Iris pigment epithelial cell (primary cell): ENCODE data around the gene CD27.
"Not testable (repeated sequence)": the region's sequence is repeated elsewhere in the genome, so short reads cannot be mapped to it uniquely, and the experiment has no call there.

ENCODE experiments used
- DNase-seq: peaks from one replicate; pipeline ENCODE4 v3.0.0-alpha.2; 2011; ENCODE audit warnings: low read depth

Gene CD27

DNA sequence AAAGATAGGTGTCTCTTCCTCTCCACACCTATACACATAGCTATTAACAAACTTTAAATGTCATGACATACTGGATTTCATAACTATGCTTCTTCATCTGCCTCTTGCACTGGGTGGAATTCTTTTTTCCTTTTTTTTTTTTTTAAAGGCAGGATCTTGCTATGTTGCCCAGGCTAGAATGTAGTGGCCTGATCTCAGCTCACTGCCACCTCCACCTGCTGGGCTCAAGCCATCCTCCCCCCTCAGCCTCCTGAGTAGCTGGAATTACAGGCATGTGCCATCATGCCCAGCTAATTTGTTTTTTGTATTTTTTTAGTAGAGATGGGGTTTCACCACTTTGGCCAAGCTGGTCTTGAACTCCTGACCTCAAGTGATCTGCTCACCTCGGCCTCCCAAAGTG, 43.5 kb downstream of the CD27 start:
- DNase-seq, result no peak

DNA sequence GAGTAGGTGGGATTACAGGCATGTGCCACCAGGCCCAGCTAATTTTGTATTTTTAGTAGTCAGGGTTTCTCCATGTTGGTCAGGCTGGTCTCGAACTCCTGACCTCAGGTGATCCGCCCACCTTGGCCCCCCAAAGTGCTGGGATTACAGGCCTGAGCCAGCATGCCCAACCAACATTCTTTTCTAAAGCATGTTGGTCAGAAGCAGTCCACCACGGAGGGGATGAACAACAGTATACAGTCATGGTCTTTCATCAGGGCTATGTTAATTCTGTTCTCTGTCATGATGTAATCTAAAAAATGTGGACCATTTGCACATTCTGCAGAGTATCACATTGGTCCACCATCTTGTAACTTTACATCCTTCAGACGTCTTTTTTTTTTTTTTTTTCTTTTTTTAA, 44.7 kb downstream of the CD27 start:
- DNase-seq, result peak; percentile 29

DNA sequence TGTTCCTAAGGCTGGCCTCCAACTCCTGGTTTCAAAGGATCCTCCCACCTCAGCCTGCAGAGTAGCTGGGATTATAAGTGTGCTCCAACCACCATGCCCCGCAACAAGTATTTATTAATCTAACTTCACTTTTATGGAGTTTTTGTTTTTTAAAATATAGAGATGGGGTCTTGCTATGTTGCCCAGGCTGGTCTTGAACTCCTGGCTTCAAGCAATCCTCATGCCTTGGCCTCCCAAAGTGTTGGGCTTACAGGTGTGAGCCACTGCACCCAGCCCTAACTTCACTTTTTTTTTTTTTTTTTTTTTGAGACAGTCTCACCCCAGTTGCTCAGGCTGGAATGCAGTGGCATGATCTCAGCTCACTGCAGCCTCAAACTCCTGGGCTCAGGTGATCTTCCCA, 45.9 kb downstream of the CD27 start:
- DNase-seq, result not testable (repeated sequence)

DNA sequence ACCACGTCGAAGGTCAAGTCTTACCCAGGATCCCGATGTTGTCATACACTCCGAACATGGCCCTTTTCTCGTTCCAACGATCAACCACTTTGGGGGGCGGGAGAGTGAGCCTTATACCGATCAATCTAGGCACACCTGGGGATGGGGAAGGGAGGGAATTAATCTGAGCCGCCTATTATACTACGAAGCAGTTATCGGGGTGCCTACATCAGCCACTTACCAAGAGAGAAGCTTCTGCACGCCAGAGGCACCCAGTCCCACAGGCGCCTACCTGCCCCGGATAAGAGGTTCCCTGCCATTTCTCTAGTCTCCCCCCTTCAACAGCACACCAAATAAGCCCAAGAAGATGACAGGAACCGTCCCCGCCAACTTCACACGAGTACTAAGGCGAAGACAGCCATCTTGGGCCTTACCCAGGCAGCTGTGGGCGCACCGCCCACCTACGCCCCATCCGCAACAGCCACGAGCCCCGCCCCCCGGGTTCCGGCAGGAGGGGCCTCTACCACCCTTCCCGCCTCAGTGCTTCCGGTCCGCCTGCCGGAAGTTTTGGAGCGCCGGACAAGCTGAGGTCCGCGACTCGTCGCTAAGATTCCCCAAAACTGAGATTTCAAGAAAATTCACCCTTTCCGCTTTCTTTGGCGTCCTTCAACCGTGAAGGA, 48.2 kb downstream of the CD27 start, which contains the start of gene MRPL51:
Gene MRPL51 (minus strand): TSS at position 425 of the 659 bp plus-strand sequence. CDS start 126 bp downstream, at position 299.
- DNase-seq, result peak; percentile 97

DNA sequence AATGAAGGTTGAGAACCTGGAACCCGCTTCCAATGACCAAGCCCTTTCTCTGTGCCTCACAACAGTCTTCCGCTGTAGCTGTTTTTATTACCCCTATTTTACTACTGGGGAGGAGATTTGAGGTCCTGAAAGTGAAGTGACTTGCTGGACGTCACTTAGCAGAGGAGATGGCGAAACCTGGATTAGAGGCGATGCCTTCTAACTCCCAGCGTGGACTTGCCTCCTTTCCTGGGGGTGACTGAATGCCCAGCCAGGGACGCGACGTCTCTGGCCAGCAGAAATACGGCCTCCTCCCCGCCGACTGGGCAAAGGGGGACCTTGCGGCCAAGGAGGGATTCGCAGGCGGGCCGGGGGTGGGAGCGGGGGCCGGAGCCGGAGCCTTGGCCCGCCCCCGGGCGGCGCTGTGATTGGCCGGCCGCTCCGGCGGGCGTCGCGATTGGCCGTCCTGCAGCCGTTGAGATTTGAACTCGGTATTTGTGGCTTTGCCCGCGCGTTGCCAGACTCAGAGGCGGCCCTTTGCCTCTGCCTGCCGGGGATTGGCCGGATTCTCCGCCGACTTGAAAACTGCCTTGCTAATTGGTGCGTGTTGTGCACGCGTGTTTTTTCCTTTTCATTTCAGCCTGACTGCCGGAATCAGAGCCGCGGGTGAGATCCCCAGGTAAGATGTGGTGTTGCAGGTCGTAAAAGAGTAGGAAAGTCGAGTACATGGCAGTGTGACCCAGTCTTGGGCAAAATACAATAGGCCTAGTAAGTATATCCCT, 48.9 kb downstream of the CD27 start, which contains the start of gene NCAPD2:
Gene NCAPD2 (plus strand): TSS at position 606 of the 761 bp plus-strand sequence. CDS start 997 bp downstream, outside the sequence.
- DNase-seq, result peak; percentile 97

- no peak for DNase-seq
These were observed 49.5 kb downstream of the CD27 start for GRCh38 chr12:6494258-6494743.

DNA sequence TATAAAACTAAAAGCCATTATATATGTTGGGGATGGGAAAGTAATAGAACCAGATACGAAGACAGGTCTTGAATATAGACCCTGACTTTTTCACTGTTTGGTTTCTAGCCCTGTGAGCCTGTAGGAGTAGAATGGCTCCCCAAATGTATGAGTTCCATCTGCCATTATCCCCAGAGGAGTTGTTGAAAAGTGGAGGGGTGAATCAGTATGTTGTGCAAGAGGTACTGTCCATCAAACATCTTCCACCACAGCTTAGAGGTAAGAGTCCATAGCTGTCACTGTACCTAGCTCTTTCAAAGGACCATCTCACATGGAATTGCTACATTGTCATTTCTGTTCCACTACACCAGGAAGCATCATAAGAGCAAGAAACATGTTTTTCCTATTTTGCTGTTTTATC, 50.2 kb downstream of the CD27 start:
- DNase-seq, result no peak

DNA sequence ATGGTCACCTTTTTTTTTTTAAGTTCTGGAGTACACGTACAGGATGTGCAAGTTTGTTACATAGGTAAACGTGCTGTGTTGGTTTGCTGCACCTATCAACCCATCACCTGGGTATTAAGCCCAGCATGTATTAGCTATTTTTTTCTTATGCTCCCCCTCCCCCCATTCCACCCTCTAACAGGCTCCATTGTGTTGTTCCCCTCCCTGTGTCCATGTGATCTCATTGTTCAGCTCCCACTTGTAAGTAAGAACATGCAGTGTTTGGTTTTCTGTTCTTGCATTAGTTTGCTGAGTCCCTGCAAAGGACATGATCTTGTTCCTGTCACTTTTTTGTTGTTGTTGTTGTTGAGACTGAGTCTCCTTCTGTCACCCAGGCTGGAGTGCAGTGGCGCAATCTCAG, 52.5 kb downstream of the CD27 start:
- DNase-seq, result not testable (repeated sequence)

- DNase-seq, result no peak
These were observed 55.7 kb downstream of the CD27 start for GRCh38 chr12:6500466-6500865.
